LNCaP clone FGC (cell line): ENCODE data around the gene TAF3.

Source experiments
- DNase-seq: peaks from one replicate; pipeline ENCODE4 v3.0.0-alpha.2; 2011; ENCODE audit warnings: low read depth
- H3K4me3 ChIP-seq: 2 replicates; pipeline ENCODE4 v1.5.1; 2011; ENCODE audit warnings: mild to moderate bottlenecking, low read depth, low read length, control low read depth
- CTCF ChIP-seq: IDR thresholded peaks from 2 replicates; pipeline ENCODE4 v1.5.1; 2012; ENCODE audit warnings: mild to moderate bottlenecking; ENCODE audit not compliant: control insufficient read depth, insufficient read depth; ENCODE audit errors: extremely low read depth

The TAF3 gene

GRCh38 chr10:8037941-8038894 lies 219.9 kb downstream of the TAF3 start:
- TF ChIP-seq CTCF, result no peak
- DNase-seq, result no peak
- H3K4me3 ChIP-seq, result no peak overlapping the region

GRCh38 chr10:8039321-8039881 lies 221.1 kb downstream of the TAF3 start:
- no peak for DNase-seq
- no peak for TF ChIP-seq CTCF

GRCh38 chr10:8040651-8041050 lies 222.3 kb downstream of the TAF3 start:
- TF ChIP-seq CTCF, result no peak
- no peak for DNase-seq
- no peak overlapping the region for H3K4me3 ChIP-seq

More at GRCh38 chr10:8039321-8039881, 221.1 kb downstream of the TAF3 start:
- no peak overlapping the region for H3K4me3 ChIP-seq

GRCh38 chr10:8041284-8041991 lies 223.1 kb downstream of the TAF3 start:
- no peak overlapping the region for H3K4me3 ChIP-seq
- no peak for TF ChIP-seq CTCF
- no peak for DNase-seq

- no peak for DNase-seq
- H3K4me3 ChIP-seq, result no peak overlapping the region
- no peak for TF ChIP-seq CTCF
Observed at GRCh38 chr10:8041992-8042720, 223.9 kb downstream of the TAF3 start.

GRCh38 chr10:8042721-8043568 lies 224.6 kb downstream of the TAF3 start:
- DNase-seq, result no peak
- no peak overlapping the region for H3K4me3 ChIP-seq
- no peak for TF ChIP-seq CTCF
